Erythroblast (primary cell): ENCODE results near the gene KIAA0753.

Experiments
- GATA1 ChIP-seq: IDR thresholded peaks from 2 replicates; pipeline ENCODE4 v1.6.1; 2011; ENCODE audit warnings: low read depth, mild to moderate bottlenecking, control low read depth, low read length, moderate library complexity
- POLR2A ChIP-seq: IDR thresholded peaks from 2 replicates; pipeline ENCODE4 v1.6.1; 2011; ENCODE audit warnings: mild to moderate bottlenecking, low read length

- no peak for TF ChIP-seq POLR2A
- no peak for TF ChIP-seq GATA1
Measured at GRCh38 chr17:6589266-6589946, 51.1 kb downstream of the KIAA0753 start.
